ENCODE results near the gene THAP4. TPM values are rescaled to one million over a fixed set of nuclear protein-coding genes. Genes with fewer than 3 reads are reported as not detected.

The THAP4 gene
- total and polyA plus RNA-seq, 8 donors: 16.0 to 172 (median 49.3) TPM

GRCh38 chr2:241559323-241560161 is 77.4 kb downstream of the THAP4 start:
- TF ChIP-seq POLR2AphosphoS5 (IDR thresholded peaks at IDR 0.05) (no peak), CTCF (IDR thresholded peaks at IDR 0.05) (no peak)
- WGBS, 5 donors: 2 to 5% (median 3%) methylated on average over 22 to 78 of the region's 78 CpGs
- intact Hi-C loops (cut with DNase I; ENCODE audit: low total_unique reads): no loop called here

GRCh38 chr2:241558532-241559322 is 78.2 kb downstream of the THAP4 start, which contains the start of gene BOK:
Gene BOK, plus strand, starts transcription at chr2:241558745. Its CDS starts 739 bp downstream, at chr2:241559484.
- WGBS, 5 donors: 1 to 5% (median 2%) methylated on average over 27 to 98 of the region's 98 CpGs
- DNase-seq: peak; percentile 73 to 87
- no peak for TF ChIP-seq POLR2A (IDR thresholded peaks at IDR 0.05)
- peak in 1 of 3 donors; percentile 26 for TF ChIP-seq POLR2AphosphoS5 (IDR thresholded peaks at IDR 0.05)
- intact Hi-C loops (cut with DNase I; ENCODE audit: low total_unique reads): no loop called here
- H3K27me3 ChIP-seq: peaks cover 0 to 30% (median 0%) of the 10 kb centered on the region in 3 donors
- H3K36me3 ChIP-seq: peaks cover 4 to 16% (median 13%) of the 10 kb centered on the region in 4 donors
- H3K27ac ChIP-seq: peak within 1 kb of the TSS; percentile 78 to 91 (median 81)
- H3K9me3 ChIP-seq: peaks cover 0 to 10% (median 4%) of the 10 kb centered on the region in 4 donors
- peak within 1 kb of the TSS; percentile 75 to 87 (median 82) for H3K4me3 ChIP-seq
- H3K4me1 ChIP-seq: peaks cover 32 to 52% (median 47%) of the 10 kb centered on the region in 4 donors

More at GRCh38 chr2:241559323-241560161, 77.4 kb downstream of the THAP4 start:
- Histone ChIP-seq H3K36me3 (peaks cover 4 to 19% (median 15%) of the 10 kb centered on the region in 4 donors), H3K27ac (peak overlapping the region; percentile 78 to 91 (median 81)), H3K4me3 (peak overlapping the region; percentile 75 to 87 (median 82)), H3K4me1 (peaks cover 38 to 60% (median 55%) of the 10 kb centered on the region in 4 donors), H3K27me3 (peaks cover 0 to 30% (median 0%) of the 10 kb centered on the region in 3 donors), H3K9me3 (peaks cover 0 to 10% (median 4%) of the 10 kb centered on the region in 4 donors)
- DNase-seq: peak; percentile 46 to 74

GRCh38 chr2:241556746-241557145 is 80.2 kb downstream of the THAP4 start:
- intact Hi-C loops (cut with DNase I; ENCODE audit: low total_unique reads): no loop called here
- no peak overlapping the region for H3K27ac ChIP-seq

GRCh38 chr2:241555711-241556110 is 81.2 kb downstream of the THAP4 start:
- Histone ChIP-seq H3K4me3 (no peak overlapping the region), H3K36me3 (no peaks in the 10 kb centered on the region), H3K4me1 (peaks cover 13 to 37% (median 22%) of the 10 kb centered on the region in 4 donors), H3K27me3 (peaks cover 0 to 41% (median 0%) of the 10 kb centered on the region in 3 donors), H3K9me3 (peaks cover 0 to 10% (median 4%) of the 10 kb centered on the region in 4 donors), H3K27ac (no peak overlapping the region)
- no peak for TF ChIP-seq CTCF (IDR thresholded peaks at IDR 0.05)
- no peak for DNase-seq
- WGBS, 5 donors: 40 to 70% (median 42%) methylated on average over 3 of the region's 3 CpGs
- intact Hi-C loops (cut with DNase I; ENCODE audit: low total_unique reads): no loop called here

More at GRCh38 chr2:241556746-241557145, 80.2 kb downstream of the THAP4 start:
- Histone ChIP-seq H3K9me3 (peaks cover 0 to 10% (median 4%) of the 10 kb centered on the region in 4 donors), H3K27me3 (peaks cover 0 to 37% (median 0%) of the 10 kb centered on the region in 3 donors), H3K36me3 (no peaks in the 10 kb centered on the region), H3K4me1 (peaks cover 20 to 37% (median 28%) of the 10 kb centered on the region in 4 donors), H3K4me3 (no peak overlapping the region)
- no peak for DNase-seq
- TF ChIP-seq CTCF (IDR thresholded peaks at IDR 0.05) (no peak), POLR2A (IDR thresholded peaks at IDR 0.05) (no peak), EP300 (IDR thresholded peaks at IDR 0.05) (no peak), POLR2AphosphoS5 (IDR thresholded peaks at IDR 0.05) (no peak)

Data from stomach (tissue), 9 donors.